PC-3 (cell line): ENCODE results near the gene RBM12. TPM values are rescaled to one million over a fixed set of nuclear protein-coding genes. Genes with fewer than 3 reads are reported as not detected.

Experiments used
- ATAC-seq: fragments of 200-7000 bp; cut with Tn5 transposase; 2 replicates; pipeline ENCODE4 v1.9.1; 2020; ENCODE audit warnings: mild to moderate bottlenecking, moderate library complexity
- BruUV-seq: library from RNA; stranded (reverse); fragments of 400-500 nt; replicated peaks from 2 replicates; lab custom pipeline; 2021; lab: Mats Ljungman, UMichigan
- CTCF ChIA-PET: fragments of 300-600 bp; sonication (Branson Sonifier 250); formaldehyde crosslinking; loops from one replicate; lab custom pipeline; 2022; ENCODE audit warnings: antibody characterized with exemption; lab: Charles Lee
- POLR2A ChIA-PET: fragments of 300-600 bp; sonication (Branson Sonifier 250); formaldehyde crosslinking; loops from one replicate; lab custom pipeline; 2022; ENCODE audit warnings: antibody characterized with exemption; ENCODE audit not compliant: unreplicated experiment; lab: Charles Lee
- DNase-seq: peaks from one replicate; pipeline ENCODE4 v3.0.0-alpha.2; 2015
- H2AFZ ChIP-seq: fragments of 300-600 bp; sonication (generic); 2 replicates; pipeline ENCODE4 v1.6.0; 2016; ENCODE audit warnings: antibody characterized with exemption, low read length
- H3F3A ChIP-seq: fragments of 300-600 bp; sonication (generic); one replicate; pipeline ENCODE4 v1.6.0; 2017; ENCODE audit warnings: antibody characterized with exemption, low read length, control low read depth, mild to moderate bottlenecking; ENCODE audit not compliant: unreplicated experiment
- H3K27ac ChIP-seq: fragments of 300-600 bp; sonication (generic); 2 replicates; pipeline ENCODE4 v1.5.1; 2016; ENCODE audit warnings: mild to moderate bottlenecking, low read length
- H3K27me3 ChIP-seq: fragments of 300-600 bp; sonication (generic); 2 replicates; pipeline ENCODE4 v1.6.1; 2016; ENCODE audit warnings: low read length, mixed read lengths
- H3K36me3 ChIP-seq: fragments of 300-600 bp; sonication (generic); 2 replicates; pipeline ENCODE4 v1.6.1; 2016; ENCODE audit warnings: low read depth, mixed run types, low read length, mixed read lengths
- H3K4me1 ChIP-seq: fragments of 300-600 bp; sonication (generic); 2 replicates; pipeline ENCODE4 v1.5.1; 2016; ENCODE audit warnings: low read length; ENCODE audit not compliant: insufficient read depth
- H3K4me2 ChIP-seq: fragments of 300-600 bp; sonication (generic); 2 replicates; pipeline ENCODE4 v1.6.0; 2016; ENCODE audit warnings: low read length
- H3K4me3 ChIP-seq: fragments of 300-600 bp; sonication (generic); 2 replicates; pipeline ENCODE4 v1.5.1; 2016; ENCODE audit warnings: mild to moderate bottlenecking, low read length, mixed read lengths
- H3K79me2 ChIP-seq: fragments of 300-600 bp; sonication (generic); 2 replicates; pipeline ENCODE4 v1.6.1; 2017; ENCODE audit warnings: low read length, mixed read lengths
- H3K9ac ChIP-seq: fragments of 300-600 bp; sonication (generic); 2 replicates; pipeline ENCODE4 v1.6.0; 2016; ENCODE audit warnings: mild to moderate bottlenecking, low read length
- H3K9me2 ChIP-seq: fragments of 300-600 bp; sonication (generic); replicated peaks from 2 replicates; pipeline ENCODE4 v1.6.1; 2016; ENCODE audit warnings: mixed run types, low read length, mixed read lengths
- H3K9me3 ChIP-seq: fragments of 300-600 bp; sonication (generic); 2 replicates; pipeline ENCODE4 v1.6.1; 2016; ENCODE audit warnings: low read length, mixed read lengths
- H4K20me1 ChIP-seq: fragments of 300-600 bp; sonication (generic); 2 replicates; pipeline ENCODE4 v1.6.1; 2016; ENCODE audit warnings: low read length, mixed read lengths
- EZH2phosphoT487 ChIP-seq: fragments of 300-600 bp; sonication (generic); IDR thresholded peaks from 2 replicates; pipeline ENCODE4 v1.6.1; 2018; ENCODE audit warnings: mild to moderate bottlenecking, antibody characterized with exemption, low read length, borderline replicate concordance
- intact Hi-C: fragments of 100-400 bp; cut with micrococcal nuclease; formaldehyde crosslinking; loops from 2 replicates; pipeline ENCODE4 v1.9.0; 2023
- total RNA-seq: library from RNA; depleted of rRNA; stranded (reverse); fragments of >200 nt; gene quantifications from 2 replicates; pipeline ENCODE4 v1.2.3, GENCODE V29; 2014; rRNA removed

The RBM12 gene
- total RNA-seq, 1 experiment from 2014 or later = 53.6 TPM

GRCh38 chr20:35599776-35600120 is 65.0 kb downstream of the RBM12 start:
- Histone ChIP-seq H3K4me2 (no peak overlapping the region), H3K9me2 (no peaks in the 10 kb centered on the region), H3F3A (no peaks in the 10 kb centered on the region), H3K9me3 (no peaks in the 10 kb centered on the region), H3K4me3 (no peak overlapping the region), H4K20me1 (no peaks in the 10 kb centered on the region), H2AFZ (no peak overlapping the region), H3K4me1 (no peaks in the 10 kb centered on the region), H3K79me2 (no peaks in the 10 kb centered on the region), H3K27me3 (no peaks in the 10 kb centered on the region), H3K36me3 (no peaks in the 10 kb centered on the region; the same call in none of the 2 replicates), H3K27ac (no peak overlapping the region), H3K9ac (no peak overlapping the region)
- ChIA-PET CTCF (no interaction called here), POLR2A (no interaction called here)
- ATAC-seq = no peak
- TF ChIP-seq EZH2phosphoT487 = no peak
- no peak for DNase-seq
- BruUV-seq = TSS peak; percentile 13
- intact Hi-C loops = loop anchor here (5.0 kb wide), 1 partner anchor 32 kb away; no protein-coding TSS in a partner anchor

Other genes with a start within 250 kb of the RBM12 start
- gene GDF5, start 226.7 kb downstream of the RBM12 start, total RNA-seq = not detected in 2 replicates
- 52.5 and 75.0 TPM in 2 replicates for gene CEP250, start 209.3 kb downstream of the RBM12 start, total RNA-seq
- not detected in 2 replicates for gene C20orf173, start 135.2 kb downstream of the RBM12 start, total RNA-seq
- 284 and 376 TPM in 2 replicates for gene ERGIC3, start 122.8 kb downstream of the RBM12 start, total RNA-seq
- gene SPAG4, start 49.1 kb downstream of the RBM12 start, total RNA-seq = 7.9 and 9.7 TPM in 2 replicates
- gene CPNE1, start within 50 bp of the RBM12 start, total RNA-seq = 222 and 274 TPM in 2 replicates
- 71.8 and 75.8 TPM in 2 replicates for gene NFS1, start 34.5 kb upstream of the RBM12 start, total RNA-seq
- 479 and 530 TPM in 2 replicates for gene ROMO1, start 34.5 kb upstream of the RBM12 start, total RNA-seq
- gene RBM39, start 77.4 kb upstream of the RBM12 start, total RNA-seq = 286 and 341 TPM in 2 replicates
- gene PHF20, start 107.1 kb upstream of the RBM12 start, total RNA-seq = 37.2 and 56.3 TPM in 2 replicates